ENCODE data around the gene ZNRF3. TPM values are rescaled to one million over a fixed set of nuclear protein-coding genes. Genes with fewer than 3 reads are reported as not detected.

ZNRF3 gene
- polyA plus RNA-seq, 1 of the 3 experiments (the other 2 are of a cell fraction), result 4.2 TPM

- no peak for DNase-seq
- no peaks in the 10 kb centered on the region for H3K36me3 ChIP-seq (replicated peaks in 1 of 2; ENCODE audit: control insufficient read depth in 1 of 2, insufficient read depth in 2 of 2, low read length in 1 of 2)
- no peaks in the 10 kb centered on the region for H3K27me3 ChIP-seq (ENCODE audit: insufficient read depth)
Observed at GRCh38 chr22:29070490-29070889, 187.1 kb downstream of the ZNRF3 start.

GRCh38 chr22:29071261-29072045 is 188.1 kb downstream of the ZNRF3 start:
- Histone ChIP-seq H3K9me2 (no peaks in the 10 kb centered on the region), H3K9me3 (no peaks in the 10 kb centered on the region), H3K27me3 (ENCODE audit: insufficient read depth) (no peaks in the 10 kb centered on the region), H3K4me2 (no peak overlapping the region), H3F3A (replicated peaks; ENCODE audit: insufficient read depth) (no peaks in the 10 kb centered on the region), H3K4me3 (ENCODE audit: low read depth in 2 of 2, low read length in 1 of 2) (no peak overlapping the region), H3K4me1 (ENCODE audit: control insufficient read depth in 1 of 2, insufficient read depth in 2 of 2, low read depth in 1 of 2, low read length in 1 of 2) (peaks cover 0 to 8% of the 10 kb centered on the region in 2 experiments; a peak in 1 of 4 replicates), H3K9ac (no peak overlapping the region), H2AFZ (ENCODE audit: low read depth) (no peak overlapping the region), H3K79me2 (ENCODE audit: insufficient read depth) (no peaks in the 10 kb centered on the region), H4K20me1 (ENCODE audit: insufficient read depth) (no peaks in the 10 kb centered on the region), H3K36me3 (replicated peaks in 1 of 2; ENCODE audit: control insufficient read depth in 1 of 2, insufficient read depth in 2 of 2, low read length in 1 of 2) (no peaks in the 10 kb centered on the region), H3K27ac (ENCODE audit: low read depth in 2 of 2, low read length in 1 of 2) (no peak overlapping the region)
- no peak for DNase-seq
- TF ChIP-seq EZH2phosphoT487 (IDR thresholded peaks at IDR 0.05; ENCODE audit: borderline replicate concordance, low read depth), result no peak
- TF ChIP-seq NFIC (IDR thresholded peaks at IDR 0.05; ENCODE audit: borderline replicate concordance), result no peak
- no peak for TF ChIP-seq IRF3 (IDR thresholded peaks at IDR 0.05; ENCODE audit: low read depth, low read length)
- TF ChIP-seq EP300 (IDR thresholded peaks at IDR 0.05; ENCODE audit: borderline replicate concordance in 1 of 2, low read depth in 1 of 2, low read length in 1 of 2), result no peak
- no peak for TF ChIP-seq ZBTB33 (IDR thresholded peaks at IDR 0.05; ENCODE audit: borderline replicate concordance, low read depth)
- 91% methylated on average over 43 of the region's 60 CpGs for WGBS (ENCODE audit: low lambda C conversion rate)
- POLR2A ChIA-PET, result no interaction called here
- CTCF ChIA-PET, result interaction anchor here (0.8 to 1.1 kb wide), 4 partner anchors 8 to 174 kb away, joined by 3 to 6 read pairs (median 3); no protein-coding TSS in a partner anchor

More at GRCh38 chr22:29070490-29070889, 187.1 kb downstream of the ZNRF3 start:
- Histone ChIP-seq H3K4me1 (ENCODE audit: control insufficient read depth in 1 of 2, insufficient read depth in 2 of 2, low read depth in 1 of 2, low read length in 1 of 2) (peaks cover 0 to 8% of the 10 kb centered on the region in 2 experiments; a peak in 1 of 4 replicates), H3K27ac (ENCODE audit: low read depth in 2 of 2, low read length in 1 of 2) (no peak overlapping the region), H3K9me3 (no peaks in the 10 kb centered on the region), H3K4me2 (no peak overlapping the region), H4K20me1 (ENCODE audit: insufficient read depth) (no peaks in the 10 kb centered on the region), H3K9me2 (no peaks in the 10 kb centered on the region), H3F3A (replicated peaks; ENCODE audit: insufficient read depth) (no peaks in the 10 kb centered on the region), H3K4me3 (ENCODE audit: low read depth in 2 of 2, low read length in 1 of 2) (no peak overlapping the region), H3K79me2 (ENCODE audit: insufficient read depth) (no peaks in the 10 kb centered on the region), H3K9ac (no peak overlapping the region), H2AFZ (ENCODE audit: low read depth) (no peak overlapping the region)
- 94% methylated on average over 4 of the region's 4 CpGs for whole genome bisulfite sequencing (ENCODE audit: low lambda C conversion rate)
- CTCF ChIA-PET, result no interaction called here
- POLR2A ChIA-PET, result no interaction called here
- TF ChIP-seq FOXM1 (IDR thresholded peaks at IDR 0.05; ENCODE audit: low read depth), result no peak
- no peak for TF ChIP-seq PBX3 (IDR thresholded peaks at IDR 0.05)
- TF ChIP-seq SMC3 (IDR thresholded peaks at IDR 0.05; ENCODE audit: low read depth, low read length), result no peak

Data from SK-N-SH (cell line).